GM12878 (cell line): Measurements from ENCODE around the gene EFNA3. TPM values are rescaled to one million over a fixed set of nuclear protein-coding genes. Genes with fewer than 3 reads are reported as not detected.

Experiments
- ATAC-seq: fragments of 200-7000 bp; cut with Tn5 transposase; 3 replicates; pipeline ENCODE4 v1.9.1; 2020; ENCODE audit warnings: mild to moderate bottlenecking, moderate library complexity
- BruUV-seq: library from RNA; stranded (reverse); fragments of 400-500 nt; replicated peaks from 2 replicates; lab custom pipeline; 2021; lab: Mats Ljungman, UMichigan
- CTCF ChIA-PET: fragments of 300-600 bp; sonication (Branson Sonifier 250); formaldehyde crosslinking; extraction: SDS; loops from one replicate; lab custom pipeline; 2021; ENCODE audit warnings: inconsistent platforms; lab: Yijun Ruan, JAX
- POLR2A ChIA-PET: fragments of 350-600 bp; formaldehyde crosslinking; extraction: SDS; loops from one replicate; lab custom pipeline; 2021; ENCODE audit warnings: inconsistent platforms; lab: Charles Lee
- RAD21 ChIA-PET: fragments of 300-600 bp; sonication (Branson Sonifier 250); formaldehyde crosslinking; loops from one replicate; lab custom pipeline; 2023; ENCODE audit warnings: antibody characterized with exemption; ENCODE audit not compliant: unreplicated experiment; lab: Charles Lee
- SMC1A ChIA-PET: fragments of 300-600 bp; sonication (Branson Sonifier 250); formaldehyde crosslinking; loops from one replicate; lab custom pipeline; 2023; ENCODE audit not compliant: unreplicated experiment, uncharacterized antibody; lab: Charles Lee
- DNase-seq: peaks from one replicate; pipeline ENCODE4 v3.0.0-alpha.2; 2011; ENCODE audit warnings: low read depth, low spot score
- FAIRE-seq: peaks from 3 replicates; lab custom pipeline; 2011; peaks lifted over from hg19 to GRCh38; lab: Jason Lieb, UNC
- H2AFZ ChIP-seq: 2 replicates; pipeline ENCODE4 v1.6.0; 2011; ENCODE audit warnings: low read depth, low read length, control low read depth; ENCODE audit not compliant: control insufficient read depth
- H3K27ac ChIP-seq: 2 replicates; pipeline ENCODE4 v1.5.1; 2011; ENCODE audit warnings: control low read depth; ENCODE audit not compliant: control insufficient read depth, insufficient read depth
- H3K27me3 ChIP-seq, 2 experiments: replicated peaks in 1 of 2; 2 replicates each; pipeline versions ENCODE4 v1.6.0 to v1.6.1; 2011; ENCODE audit warnings: low read length in 1 of 2; ENCODE audit not compliant: control insufficient read depth in 2 of 2, insufficient read depth in 2 of 2
- H3K36me3 ChIP-seq, 2 experiments: 2 replicates each; pipeline ENCODE4 v1.5.1; 2011; ENCODE audit warnings: low read length in 1 of 2; ENCODE audit not compliant: control insufficient read depth in 2 of 2, insufficient read depth in 2 of 2
- H3K4me1 ChIP-seq: 2 replicates; pipeline ENCODE4 v1.6.1; 2011; ENCODE audit warnings: mild to moderate bottlenecking, low read length, moderate library complexity, mixed read lengths; ENCODE audit not compliant: control insufficient read depth, insufficient read depth
- H3K4me2 ChIP-seq: 2 replicates; pipeline ENCODE4 v1.6.0; 2011; ENCODE audit warnings: control low read depth; ENCODE audit not compliant: control insufficient read depth, insufficient read depth
- H3K4me3 ChIP-seq: fragments of 200-600 bp; sonication (generic); 2 replicates; pipeline ENCODE4 v1.5.1; 2016
- H3K79me2 ChIP-seq: 2 replicates; pipeline ENCODE4 v1.6.0; 2011; ENCODE audit warnings: low read length; ENCODE audit not compliant: control insufficient read depth, insufficient read depth
- H3K9ac ChIP-seq: 2 replicates; pipeline ENCODE4 v1.8.0; 2011; ENCODE audit warnings: low read length, control low read depth, mixed read lengths; ENCODE audit not compliant: control insufficient read depth, insufficient read depth
- H3K9me3 ChIP-seq: replicated peaks from 3 replicates; pipeline ENCODE4 v1.5.1; 2011; ENCODE audit warnings: mild to moderate bottlenecking, low read length; ENCODE audit not compliant: control insufficient read depth, insufficient read depth
- H4K20me1 ChIP-seq: 2 replicates; pipeline ENCODE4 v1.6.0; 2011; ENCODE audit not compliant: control insufficient read depth, insufficient read depth
- BMI1 ChIP-seq: fragments of 450-650 bp; IDR thresholded peaks from 2 replicates; pipeline ENCODE4 v1.6.1; 2016; ENCODE audit warnings: mild to moderate bottlenecking, moderate library complexity, borderline replicate concordance
- CREB1 ChIP-seq: IDR thresholded peaks from 2 replicates; pipeline ENCODE4 v1.6.1; 2012; ENCODE audit warnings: low read depth, mild to moderate bottlenecking, inconsistent platforms
- CREM ChIP-seq: IDR thresholded peaks from 2 replicates; pipeline ENCODE4 v1.6.1; 2014; ENCODE audit warnings: antibody characterized with exemption, low read depth
- CTCF ChIP-seq, 3 experiments: IDR thresholded peaks in 2 of 3; conservative IDR thresholded peaks in 1 of 3; 2 replicates each; pipeline ENCODE4 v1.5.1; 2011; ENCODE audit warnings: low read depth in 3 of 3, low read length in 3 of 3, mild to moderate bottlenecking in 3 of 3, control low read depth in 2 of 3, moderate library complexity in 2 of 3, inconsistent platforms in 1 of 3, mixed read lengths in 1 of 3; ENCODE audit not compliant: control insufficient read depth in 2 of 3, insufficient read depth in 1 of 3; ENCODE audit errors: extremely low read depth in 1 of 3
- E2F4 ChIP-seq: IDR thresholded peaks from 2 replicates; pipeline ENCODE4 v1.6.1; 2012; ENCODE audit warnings: low read depth, low read length, improper control_type of control experiment
- E4F1 ChIP-seq: fragments of 450-650 bp; IDR thresholded peaks from 2 replicates; pipeline ENCODE4 v1.6.1; 2018; ENCODE audit warnings: borderline replicate concordance, mild to moderate bottlenecking; ENCODE audit not compliant: partially characterized antibody
- NR2F1 ChIP-seq: fragments of 450-650 bp; conservative IDR thresholded peaks from 2 replicates; pipeline ENCODE4 v1.6.1; 2017; ENCODE audit warnings: mild to moderate bottlenecking
- PKNOX1 ChIP-seq: fragments of 450-650 bp; IDR thresholded peaks from 2 replicates; pipeline ENCODE4 v1.6.1; 2016; ENCODE audit warnings: mild to moderate bottlenecking
- ZNF592 ChIP-seq: fragments of 450-650 bp; IDR thresholded peaks from 2 replicates; pipeline ENCODE4 v1.6.1; 2017; ENCODE audit warnings: mild to moderate bottlenecking, moderate library complexity
- WGBS: methylation state at CpG from one replicate; pipeline ENCODE4 v1.1.6; 2016; ENCODE audit warnings: low lambda C conversion rate; ENCODE audit not compliant: insufficient replicate concordance, insufficient coverage; ENCODE audit errors: missing lambda C conversion rate; 5-methylcytosine and 5-hydroxymethylcytosine counted together
- in situ Hi-C: fragments of 300-500 bp; cut with MboI; formaldehyde crosslinking; loops from 9 replicates; pipeline ENCODE4 v1.14.3; 2018; ENCODE audit warnings: mixed read lengths
- intact Hi-C: fragments of 100-400 bp; cut with micrococcal nuclease; formaldehyde crosslinking; loops from one replicate; pipeline ENCODE4 v1.14.2; 2022; ENCODE audit not compliant: unreplicated experiment
- polyA plus RNA-seq, 11 experiments: library from polyadenylated mRNA; depleted of rRNA in 4 of 11; unstranded in 6 of 11; stranded (reverse) in 5 of 11; fragments of >200 nt; fragmentation: Nextera tagmentation in 4 of 11; fragmentation: Illumina TruSeq in 1 of 11; extraction: Ambion mirVana in 4 of 11; extraction: Trizol in 1 of 11; gene quantifications; 1 replicate in 1 of 11; 2 replicates in 10 of 11; pipeline versions ENCODE4 v1.2.1 to v1.2.3, GENCODE V29; 2011 to 2016; ENCODE audit warnings: inconsistent platforms in 2 of 11, missing spikeins in 2 of 11, low read depth in 1 of 11
- total RNA-seq, 4 experiments: library from RNA; depleted of rRNA in 3 of 4; stranded (reverse); fragments of >200 nt in 3 of 4; fragmentation: Illumina TruSeq in 1 of 4; extraction: Trizol in 1 of 4; gene quantifications; 2 replicates each; pipeline versions ENCODE4 v1.2.1 to v1.2.3, GENCODE V29; 2013 to 2021

EFNA3 gene
- total and polyA plus RNA-seq, 10 of the 15 experiments (the other 5 are each of a cell fraction or from before 2014, with no cell fraction given), result 0.08 to 5.4 (median 1.1) TPM

- 24% methylated on average over 55 of the region's 61 CpGs for WGBS
- peak overlapping the region; percentile 18; the same call in 1 of the 2 replicates for H3K4me3 ChIP-seq
- H3K27ac ChIP-seq, result no peak overlapping the region
- peak overlapping the region; percentile 9 for H2AFZ ChIP-seq
- H3K36me3 ChIP-seq, result no peaks in the 10 kb centered on the region; a peak in 2 of 4 replicates
- SMC1A ChIA-PET, result interaction anchor here (1.4 kb wide), 1 partner anchor 9 kb away, joined by 3 read pairs; no protein-coding TSS in a partner anchor
- no peaks in the 10 kb centered on the region for H3K27me3 ChIP-seq
- H3K4me2 ChIP-seq, result peak overlapping the region; percentile 64
- H4K20me1 ChIP-seq, result no peaks in the 10 kb centered on the region
- BruUV-seq, result no TSS peak
- FAIRE-seq (peak; percentile 73), DNase-seq (no peak), ATAC-seq (peak; percentile 99)
- CTCF ChIA-PET, result interaction anchor here (1.0 to 3.6 kb wide), 5 partner anchors 9 to 21 kb away, joined by 3 to 23 read pairs (median 6); no protein-coding TSS in a partner anchor
- in situ Hi-C loops, result no loop called here
- peaks cover 10% of the 10 kb centered on the region for H3K4me1 ChIP-seq
- POLR2A ChIA-PET, result interaction anchor here (0.7 kb wide), 1 partner anchor 14 kb away, joined by 3 read pairs; no protein-coding TSS in a partner anchor
- H3K79me2 ChIP-seq, result no peaks in the 10 kb centered on the region
- H3K9ac ChIP-seq, result no peak overlapping the region
- intact Hi-C loops, result no loop called here
- no peaks in the 10 kb centered on the region for H3K9me3 ChIP-seq
- RAD21 ChIA-PET, result interaction anchor here (1.0 kb wide), 1 partner anchor 14 kb away, joined by 4 read pairs; no protein-coding TSS in a partner anchor
- TF ChIP-seq PKNOX1 (peak; percentile 27; the same call in 1 of the 2 replicates), BMI1 (peak; percentile 76), CREB1 (0 out of 2 replicates have a peak, but pooled peaks have one; percentile 11), E2F4 (no peak), NR2F1 (no peak), ZNF592 (no peak), CTCF (IDR thresholded peaks at IDR 0.05 in 2 of 3, conservative IDR thresholded peaks at IDR 0.05 in 1 of 3; ENCODE audit: control insufficient read depth in 2 of 3, extremely low read depth in 1 of 3, insufficient read depth in 1 of 3, low read depth in 3 of 3, low read length in 3 of 3) (peak; percentile 22 to 65 (median 32); a peak in 5 of 6 replicates), E4F1 (no peak), CREM (no peak)
Measured at GRCh38 chr1:155070721-155071569, 7.7 kb upstream of the EFNA3 start.
